K562 (cell line): Measurements from ENCODE around the gene SAMD13. TPM values are rescaled to one million over a fixed set of nuclear protein-coding genes. Genes with fewer than 3 reads are reported as not detected.

ENCODE experiments used
- ATAC-seq: fragments of 200-7000 bp; cut with Tn5 transposase; 3 replicates; pipeline ENCODE4 v1.9.1; 2020; ENCODE audit warnings: moderate library complexity
- BruUV-seq: library from RNA; stranded (reverse); fragments of 400-500 nt; replicated peaks from 2 replicates; lab custom pipeline; 2021; lab: Mats Ljungman, UMichigan
- CTCF ChIA-PET: fragments of 300-600 bp; formaldehyde crosslinking; extraction: SDS; loops from one replicate; lab custom pipeline; 2021; ENCODE audit warnings: low intra/inter-chr PET ratio; lab: Yijun Ruan, JAX
- POLR2A ChIA-PET: fragments of 300-600, 350-650 bp; sonication (Branson Sonifier 250); formaldehyde crosslinking; extraction: SDS; loops from one replicate; lab custom pipeline; 2021; ENCODE audit warnings: antibody characterized with exemption, inconsistent platforms; lab: Yijun Ruan, JAX
- DNase-seq, 4 experiments: peaks; one replicate each; pipeline versions ENCODE4 v3.0.0 to v3.0.0-alpha.2; 2011 to 2018; ENCODE audit warnings: low spot score in 3 of 4, mixed read lengths in 3 of 4; ENCODE audit errors: extremely low read depth in 1 of 4
- FAIRE-seq: peaks from 2 replicates; lab custom pipeline; 2011; peaks lifted over from hg19 to GRCh38; lab: Jason Lieb, UNC
- H2AFZ ChIP-seq: 2 replicates; pipeline ENCODE4 v1.6.0; 2011; ENCODE audit warnings: low read depth, low read length, control low read depth, inconsistent platforms
- H3K27ac ChIP-seq: fragments of 200-600 bp; 3 replicates; pipeline ENCODE4 v1.8.0; 2011; ENCODE audit warnings: low read depth, mild to moderate bottlenecking, control low read depth, inconsistent platforms, low read length, moderate library complexity, mixed read lengths; ENCODE audit errors: extremely low read depth
- H3K27me3 ChIP-seq, 2 experiments: fragments of 300-600 bp in 1 of 2; 2 replicates in 1 of 2; 3 replicates in 1 of 2; pipeline versions ENCODE4 v1.6.0 to v1.8.0; 2011; ENCODE audit warnings: inconsistent platforms in 2 of 2, low read length in 2 of 2, mild to moderate bottlenecking in 1 of 2, mixed read lengths in 1 of 2, moderate library complexity in 1 of 2; ENCODE audit not compliant: control insufficient read depth in 2 of 2, insufficient read depth in 2 of 2
- H3K36me3 ChIP-seq: fragments of 300-600 bp; 3 replicates; pipeline ENCODE4 v1.8.0; 2011; ENCODE audit warnings: mild to moderate bottlenecking, low read length, inconsistent platforms; ENCODE audit not compliant: control insufficient read depth, insufficient read depth
- H3K4me1 ChIP-seq, 2 experiments: fragments of 200-600 bp in 1 of 2; replicated peaks in 1 of 2; 2 replicates in 1 of 2; 3 replicates in 1 of 2; pipeline versions ENCODE4 v1.5.1 to v1.8.0; 2011; ENCODE audit warnings: inconsistent platforms in 2 of 2, low read length in 2 of 2, mild to moderate bottlenecking in 1 of 2, mixed read lengths in 1 of 2, moderate library complexity in 1 of 2; ENCODE audit not compliant: control insufficient read depth in 2 of 2, insufficient read depth in 2 of 2
- H3K4me2 ChIP-seq: 2 replicates; pipeline ENCODE4 v1.6.1; 2011; ENCODE audit warnings: low read length, control low read depth, inconsistent platforms, mixed read lengths; ENCODE audit not compliant: insufficient read depth
- H3K4me3 ChIP-seq: fragments of 200-600 bp; sonication (generic), shearing (Covaris generic); 2 replicates; pipeline ENCODE4 v1.5.1; 2016; ENCODE audit warnings: control low read depth, inconsistent platforms
- H3K79me2 ChIP-seq: fragments of 200-600 bp; 3 replicates; pipeline ENCODE4 v1.8.0; 2011; ENCODE audit warnings: low read length, inconsistent platforms; ENCODE audit not compliant: control insufficient read depth, insufficient read depth
- H3K9ac ChIP-seq, 2 experiments: 2 replicates each; pipeline versions ENCODE4 v1.6.0 to v1.6.1; 2011; ENCODE audit warnings: low read depth in 2 of 2, low read length in 2 of 2, control low read depth in 1 of 2, inconsistent platforms in 1 of 2, mild to moderate bottlenecking in 1 of 2, mixed read lengths in 1 of 2; ENCODE audit not compliant: insufficient read depth in 1 of 2
- H3K9me1 ChIP-seq: one replicate; pipeline ENCODE4 v1.6.0; 2011; ENCODE audit warnings: inconsistent platforms, mild to moderate bottlenecking, low read length, moderate library complexity; ENCODE audit not compliant: control insufficient read depth, insufficient read depth
- H3K9me3 ChIP-seq: replicated peaks from 2 replicates; pipeline ENCODE4 v1.5.1; 2011; ENCODE audit warnings: low read depth, low read length, inconsistent platforms; ENCODE audit not compliant: control insufficient read depth, insufficient read depth
- H4K20me1 ChIP-seq: replicated peaks from 2 replicates; pipeline ENCODE4 v1.6.1; 2011; ENCODE audit warnings: low read length, inconsistent platforms, mixed read lengths; ENCODE audit not compliant: control insufficient read depth, insufficient read depth
- DNMT1 ChIP-seq: fragments of 450-650 bp; IDR thresholded peaks from 2 replicates; pipeline ENCODE4 v1.6.1; 2016; ENCODE audit warnings: antibody characterized with exemption, mild to moderate bottlenecking
- MCM3 ChIP-seq: fragments of 450-650 bp; IDR thresholded peaks from 2 replicates; pipeline ENCODE4 v1.6.1; 2016
- SRSF7 ChIP-seq: fragments of 200-400 bp; formaldehyde crosslinking; optimal IDR thresholded peaks from 2 replicates; pipeline ENCODE3; 2017; ENCODE audit warnings: mild to moderate bottlenecking, low read depth, low read length
- TAF15 ChIP-seq: fragments of 200-400 bp; formaldehyde crosslinking; IDR thresholded peaks from 2 replicates; pipeline ENCODE4 v1.6.1; 2017; ENCODE audit warnings: mild to moderate bottlenecking, low read depth, low read length, moderate library complexity
- WGBS: fragments of 100-300 bp; shearing (Covaris generic); methylation state at CpG from one replicate; pipeline ENCODE4 v1.1.6; 2016; ENCODE audit warnings: low coverage, mixed read lengths; ENCODE audit not compliant: insufficient coverage; ENCODE audit errors: missing lambda C conversion rate; 5-methylcytosine and 5-hydroxymethylcytosine counted together
- in situ Hi-C: fragments of 300-500 bp; cut with MboI; formaldehyde crosslinking; loops from 4 replicates; pipeline ENCODE4 v1.15.0; 2018; ENCODE audit warnings: inconsistent platforms, mixed read lengths
- intact Hi-C: fragments of 100-400 bp; cut with micrococcal nuclease; formaldehyde crosslinking; loops from 2 replicates; pipeline ENCODE4 v1.14.2; 2022
- polyA plus RNA-seq, 8 experiments: library from polyadenylated mRNA; depleted of rRNA in 4 of 8; stranded (reverse) in 5 of 8; unstranded in 3 of 8; fragments of >200 nt; fragmentation: Nextera tagmentation in 2 of 8; fragmentation: Illumina TruSeq in 1 of 8; extraction: Ambion mirVana in 2 of 8; extraction: Trizol in 1 of 8; gene quantifications; 2 replicates each; pipeline versions ENCODE4 v1.2.1 to v1.2.3, GENCODE V29; 2011 to 2014; ENCODE audit warnings: inconsistent platforms in 1 of 8, missing spikeins in 1 of 8
- total RNA-seq, 7 experiments: library from RNA; depleted of rRNA in 6 of 7; stranded (reverse); fragments of >200 nt in 6 of 7; fragmentation: Illumina TruSeq in 2 of 7; extraction: Trizol in 2 of 7; gene quantifications; 2 replicates each; pipeline versions ENCODE4 v1.2.1 to v1.2.3, GENCODE V29; 2011 to 2021; ENCODE audit warnings: low replicate concordance in 1 of 7
- TF ChIP-seq, protein P1 (sequence below): fragments of 450-650 bp; IDR thresholded peaks from 2 replicates; pipeline ENCODE4 v1.6.1; 2017; ENCODE audit warnings: mild to moderate bottlenecking, moderate library complexity
- TF ChIP-seq, protein P2 (sequence below): sonication (generic); formaldehyde crosslinking; IDR thresholded peaks from 2 replicates; pipeline ENCODE4 v1.8.1; 2022; ENCODE audit warnings: missing genetic modification reagents
- TF ChIP-seq, protein P3 (sequence below), 2 experiments: fragments of 450-650 bp; formaldehyde crosslinking in 1 of 2; IDR thresholded peaks; 2 replicates each; pipeline versions ENCODE4 v1.4.0 to v1.6.1; 2014 to 2020; ENCODE audit warnings: mild to moderate bottlenecking in 2 of 2, borderline replicate concordance in 1 of 2, low read depth in 1 of 2
- TF ChIP-seq, protein P4 (sequence below), 2 experiments: fragments of 450-650 bp; IDR thresholded peaks; 2 replicates each; pipeline ENCODE4 v1.6.1; 2016

Gene SAMD13
- total and polyA plus RNA-seq, 9 of the 15 experiments (the other 6 are each of a cell fraction or from before 2014, with no cell fraction given) = 0.78 to 2.7 (median 1.00) TPM

DNA sequence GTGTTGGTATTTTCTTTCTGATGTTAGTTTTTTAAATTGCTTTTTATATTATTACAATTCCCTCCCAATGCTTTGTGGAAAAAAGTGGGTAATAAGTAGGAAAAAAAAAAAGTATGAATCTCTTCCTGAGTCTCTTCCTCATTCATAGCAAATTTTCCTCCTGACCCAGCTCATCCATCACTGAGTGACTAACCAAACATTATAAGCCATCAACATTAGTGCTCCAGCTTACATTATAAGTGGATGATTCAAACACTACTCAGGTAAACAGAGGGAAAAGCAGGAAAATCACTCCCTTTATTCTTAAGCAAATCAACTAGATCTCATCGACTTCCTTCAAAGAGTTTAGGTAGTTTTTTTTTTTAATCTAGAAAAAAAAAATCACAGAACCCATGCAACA lies 15.4 kb upstream of the SAMD13 start:
- POLR2A ChIA-PET = no interaction called here
- no peak for DNase-seq
- intact Hi-C loops = no loop called here
- Histone ChIP-seq H3K36me3 (no peaks in the 10 kb centered on the region), H3K27me3 (no peaks in the 10 kb centered on the region), H3K4me3 (no peak overlapping the region), H3K9ac (no peak overlapping the region), H3K79me2 (no peaks in the 10 kb centered on the region), H3K27ac (no peak overlapping the region), H2AFZ (no peak overlapping the region), H3K4me1 (no peaks in the 10 kb centered on the region; a peak in 1 of 5 replicates), H4K20me1 (no peaks in the 10 kb centered on the region), H3K9me3 (0 out of 2 replicates have a peak, but pooled peaks cover 2% of the 10 kb centered on the region), H3K4me2 (no peak overlapping the region), H3K9me1 (no peaks in the 10 kb centered on the region)
- ATAC-seq = no peak
- in situ Hi-C loops = no loop called here
- CTCF ChIA-PET = no interaction called here
- BruUV-seq = no TSS peak
- FAIRE-seq = no peak
- WGBS = 0% methylated on average over 1 of the region's 1 CpG
- TF ChIP-seq, protein P1, sequence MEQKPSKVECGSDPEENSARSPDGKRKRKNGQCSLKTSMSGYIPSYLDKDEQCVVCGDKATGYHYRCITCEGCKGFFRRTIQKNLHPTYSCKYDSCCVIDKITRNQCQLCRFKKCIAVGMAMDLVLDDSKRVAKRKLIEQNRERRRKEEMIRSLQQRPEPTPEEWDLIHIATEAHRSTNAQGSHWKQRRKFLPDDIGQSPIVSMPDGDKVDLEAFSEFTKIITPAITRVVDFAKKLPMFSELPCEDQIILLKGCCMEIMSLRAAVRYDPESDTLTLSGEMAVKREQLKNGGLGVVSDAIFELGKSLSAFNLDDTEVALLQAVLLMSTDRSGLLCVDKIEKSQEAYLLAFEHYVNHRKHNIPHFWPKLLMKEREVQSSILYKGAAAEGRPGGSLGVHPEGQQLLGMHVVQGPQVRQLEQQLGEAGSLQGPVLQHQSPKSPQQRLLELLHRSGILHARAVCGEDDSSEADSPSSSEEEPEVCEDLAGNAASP = no peak
- TF ChIP-seq DNMT1 (no peak), SRSF7 (no peak), MCM3 (no peak), TAF15 (no peak)
- TF ChIP-seq, protein P2, sequence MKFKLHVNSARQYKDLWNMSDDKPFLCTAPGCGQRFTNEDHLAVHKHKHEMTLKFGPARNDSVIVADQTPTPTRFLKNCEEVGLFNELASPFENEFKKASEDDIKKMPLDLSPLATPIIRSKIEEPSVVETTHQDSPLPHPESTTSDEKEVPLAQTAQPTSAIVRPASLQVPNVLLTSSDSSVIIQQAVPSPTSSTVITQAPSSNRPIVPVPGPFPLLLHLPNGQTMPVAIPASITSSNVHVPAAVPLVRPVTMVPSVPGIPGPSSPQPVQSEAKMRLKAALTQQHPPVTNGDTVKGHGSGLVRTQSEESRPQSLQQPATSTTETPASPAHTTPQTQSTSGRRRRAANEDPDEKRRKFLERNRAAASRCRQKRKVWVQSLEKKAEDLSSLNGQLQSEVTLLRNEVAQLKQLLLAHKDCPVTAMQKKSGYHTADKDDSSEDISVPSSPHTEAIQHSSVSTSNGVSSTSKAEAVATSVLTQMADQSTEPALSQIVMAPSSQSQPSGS (CRISPR knock-in tag) = no peak
- TF ChIP-seq, protein P3, sequence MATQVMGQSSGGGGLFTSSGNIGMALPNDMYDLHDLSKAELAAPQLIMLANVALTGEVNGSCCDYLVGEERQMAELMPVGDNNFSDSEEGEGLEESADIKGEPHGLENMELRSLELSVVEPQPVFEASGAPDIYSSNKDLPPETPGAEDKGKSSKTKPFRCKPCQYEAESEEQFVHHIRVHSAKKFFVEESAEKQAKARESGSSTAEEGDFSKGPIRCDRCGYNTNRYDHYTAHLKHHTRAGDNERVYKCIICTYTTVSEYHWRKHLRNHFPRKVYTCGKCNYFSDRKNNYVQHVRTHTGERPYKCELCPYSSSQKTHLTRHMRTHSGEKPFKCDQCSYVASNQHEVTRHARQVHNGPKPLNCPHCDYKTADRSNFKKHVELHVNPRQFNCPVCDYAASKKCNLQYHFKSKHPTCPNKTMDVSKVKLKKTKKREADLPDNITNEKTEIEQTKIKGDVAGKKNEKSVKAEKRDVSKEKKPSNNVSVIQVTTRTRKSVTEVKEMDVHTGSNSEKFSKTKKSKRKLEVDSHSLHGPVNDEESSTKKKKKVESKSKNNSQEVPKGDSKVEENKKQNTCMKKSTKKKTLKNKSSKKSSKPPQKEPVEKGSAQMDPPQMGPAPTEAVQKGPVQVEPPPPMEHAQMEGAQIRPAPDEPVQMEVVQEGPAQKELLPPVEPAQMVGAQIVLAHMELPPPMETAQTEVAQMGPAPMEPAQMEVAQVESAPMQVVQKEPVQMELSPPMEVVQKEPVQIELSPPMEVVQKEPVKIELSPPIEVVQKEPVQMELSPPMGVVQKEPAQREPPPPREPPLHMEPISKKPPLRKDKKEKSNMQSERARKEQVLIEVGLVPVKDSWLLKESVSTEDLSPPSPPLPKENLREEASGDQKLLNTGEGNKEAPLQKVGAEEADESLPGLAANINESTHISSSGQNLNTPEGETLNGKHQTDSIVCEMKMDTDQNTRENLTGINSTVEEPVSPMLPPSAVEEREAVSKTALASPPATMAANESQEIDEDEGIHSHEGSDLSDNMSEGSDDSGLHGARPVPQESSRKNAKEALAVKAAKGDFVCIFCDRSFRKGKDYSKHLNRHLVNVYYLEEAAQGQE (IDR thresholded peaks at IDR 0.05; ENCODE audit: borderline replicate concordance) = no peak
- TF ChIP-seq, protein P3 (CRISPR knock-in tag; IDR thresholded peaks at IDR 0.05; ENCODE audit: low read depth) = no peak
- TF ChIP-seq, protein P4, sequence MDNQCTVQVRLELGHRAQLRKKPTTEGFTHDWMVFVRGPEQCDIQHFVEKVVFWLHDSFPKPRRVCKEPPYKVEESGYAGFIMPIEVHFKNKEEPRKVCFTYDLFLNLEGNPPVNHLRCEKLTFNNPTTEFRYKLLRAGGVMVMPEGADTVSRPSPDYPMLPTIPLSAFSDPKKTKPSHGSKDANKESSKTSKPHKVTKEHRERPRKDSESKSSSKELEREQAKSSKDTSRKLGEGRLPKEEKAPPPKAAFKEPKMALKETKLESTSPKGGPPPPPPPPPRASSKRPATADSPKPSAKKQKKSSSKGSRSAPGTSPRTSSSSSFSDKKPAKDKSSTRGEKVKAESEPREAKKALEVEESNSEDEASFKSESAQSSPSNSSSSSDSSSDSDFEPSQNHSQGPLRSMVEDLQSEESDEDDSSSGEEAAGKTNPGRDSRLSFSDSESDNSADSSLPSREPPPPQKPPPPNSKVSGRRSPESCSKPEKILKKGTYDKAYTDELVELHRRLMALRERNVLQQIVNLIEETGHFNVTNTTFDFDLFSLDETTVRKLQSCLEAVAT (IDR thresholded peaks at IDR 0.05) = no peak
